GM12801 (cell line): Measurements from ENCODE around the gene TNFRSF6B.

Experiments used
- CTCF ChIP-seq: IDR thresholded peaks from one replicate; pipeline ENCODE4 v1.5.1; 2011; ENCODE audit warnings: control low read depth; ENCODE audit not compliant: insufficient read length; ENCODE audit errors: extremely low read depth

The TNFRSF6B gene

DNA sequence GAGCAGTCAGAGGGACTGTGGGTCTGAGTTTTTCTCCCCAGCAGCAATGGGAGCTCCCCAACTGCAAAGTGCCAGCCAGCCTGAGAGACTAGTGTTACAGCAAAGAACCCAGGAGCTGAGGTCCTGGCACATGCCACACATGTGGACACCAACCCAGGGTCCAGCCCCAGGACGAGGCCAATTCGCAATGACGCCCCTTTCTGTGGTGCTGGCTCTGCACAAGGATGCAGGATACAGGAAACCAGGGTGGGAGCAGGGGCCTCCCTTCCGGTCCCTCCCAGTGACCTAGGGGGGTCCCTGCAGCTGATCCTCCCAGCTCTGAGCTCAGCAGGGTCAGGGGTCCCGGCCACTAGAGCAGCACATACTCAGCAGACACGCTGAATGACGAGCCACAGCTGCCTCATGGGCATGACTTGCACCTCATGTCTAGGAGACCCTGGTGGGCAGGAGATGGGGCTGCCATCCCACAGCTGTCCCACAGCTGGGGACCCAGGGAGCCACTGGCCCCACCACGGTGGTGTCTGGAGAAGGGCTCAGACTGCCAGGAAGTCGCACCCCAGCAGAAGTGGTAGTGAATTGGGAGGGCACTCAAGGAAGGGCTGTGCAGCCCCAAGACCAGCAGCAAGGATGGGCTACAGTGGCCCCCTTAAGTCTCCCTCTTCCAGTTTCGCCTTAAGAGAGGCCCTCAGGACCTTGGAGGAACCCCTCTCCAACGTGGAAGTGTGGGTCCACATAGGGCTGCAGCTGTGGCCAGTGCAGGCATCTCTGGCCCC, 7.7 kb downstream of the TNFRSF6B start:
- TF ChIP-seq CTCF: no peak

- TF ChIP-seq CTCF: no peak
Observed at GRCh38 chr20:63704749-63705117, 8.3 kb downstream of the TNFRSF6B start.

- TF ChIP-seq CTCF: no peak
Observed at GRCh38 chr20:63705232-63706026, 9.0 kb downstream of the TNFRSF6B start.

- no peak for TF ChIP-seq CTCF
Observed at GRCh38 chr20:63706027-63706695, 9.7 kb downstream of the TNFRSF6B start.

DNA sequence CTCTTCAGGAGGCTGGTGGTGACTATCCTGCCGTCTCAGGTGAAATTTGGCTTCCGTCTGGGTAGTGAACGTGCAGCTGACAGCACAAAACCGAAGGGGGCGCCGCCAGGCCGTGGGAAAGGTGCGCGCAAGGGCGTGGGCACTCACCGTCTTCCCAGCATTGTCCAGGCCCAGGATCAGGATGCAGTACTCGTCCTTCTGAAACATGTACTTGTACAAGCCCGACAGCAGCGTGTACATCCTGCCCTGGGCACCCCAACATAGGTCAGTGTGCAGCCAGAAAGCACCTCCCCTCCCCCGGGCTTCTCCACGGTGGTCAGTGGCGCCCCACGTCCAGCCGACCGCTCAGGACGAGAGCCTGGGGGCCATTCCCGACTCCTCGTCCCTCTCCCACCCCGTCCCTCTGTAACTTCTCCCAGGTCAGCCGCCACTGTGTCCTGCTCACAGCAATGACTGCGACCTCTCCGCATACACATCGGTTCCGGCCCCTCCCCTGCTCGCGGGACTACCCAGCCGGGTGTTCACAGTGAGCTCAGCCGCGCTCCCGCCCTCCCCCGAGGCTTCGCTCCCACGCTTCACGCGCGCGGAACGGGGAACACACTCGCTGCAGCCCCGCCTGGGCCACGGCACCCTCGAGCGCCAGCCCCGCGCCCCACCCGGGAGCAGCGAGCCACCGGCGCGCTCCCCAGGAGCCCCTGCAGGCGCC, 10.6 kb downstream of the TNFRSF6B start:
- peak; percentile 4 for TF ChIP-seq CTCF

DNA sequence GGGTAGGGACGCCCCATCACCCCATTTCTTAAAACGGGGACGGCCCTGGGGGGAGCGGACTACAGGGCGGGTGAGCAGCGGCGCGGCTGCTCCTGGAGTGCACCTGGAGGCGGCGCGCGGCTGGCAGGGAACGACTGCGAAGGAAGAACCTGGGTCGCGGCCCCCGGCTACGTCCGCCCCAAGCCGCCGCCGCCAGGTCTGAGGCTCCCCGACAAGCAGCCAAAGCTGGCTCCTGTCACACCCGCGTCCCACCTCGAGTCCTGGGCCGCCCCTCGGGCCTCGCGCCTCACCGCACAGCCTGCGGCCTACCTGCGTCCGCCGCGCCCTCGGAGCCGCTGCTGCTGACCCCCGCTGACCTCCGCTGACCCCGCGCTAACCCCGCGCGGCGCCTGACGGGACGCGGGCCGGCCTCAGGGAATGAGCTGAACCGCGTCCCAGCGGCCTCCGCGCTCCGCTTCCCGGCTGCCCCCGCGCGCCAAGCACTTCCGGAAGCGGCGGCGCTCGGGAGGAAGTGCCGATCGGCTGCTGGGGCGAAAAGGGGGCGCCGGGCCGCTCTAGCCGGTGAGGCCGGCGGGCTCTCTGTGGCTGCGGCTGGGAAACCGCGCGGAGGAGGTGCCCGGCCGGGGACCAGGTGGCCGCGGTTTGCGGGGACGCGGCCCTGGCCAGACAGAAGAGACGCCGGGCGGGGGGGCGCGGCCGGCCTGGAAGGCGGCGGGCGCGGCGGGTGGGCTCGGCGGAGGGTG, 11.3 kb downstream of the TNFRSF6B start, which contains the start of the genes ARFRP1 and ZGPAT:
ARFRP1 (minus strand) TSS at position 419 of the 743 bp plus-strand sequence. CDS start 885 bp downstream, outside the sequence.
ZGPAT (plus strand) TSS at position 482 of the 743 bp plus-strand sequence. CDS start 542 bp downstream, outside the sequence.
- TF ChIP-seq CTCF: no peak
